GM23248 (cell line): ENCODE results near the gene DIP2A. TPM values are rescaled to one million over a fixed set of nuclear protein-coding genes. Genes with fewer than 3 reads are reported as not detected.

Experiments
- DNase-seq: peaks from one replicate; pipeline ENCODE4 v3.0.0-alpha.2; 2015
- H2AFZ ChIP-seq: fragments of 200-600 bp; sonication (generic); 2 replicates; pipeline ENCODE4 v1.6.1; 2016; ENCODE audit warnings: antibody characterized with exemption
- H3F3A ChIP-seq: fragments of 200-600 bp; sonication (generic); 2 replicates; pipeline ENCODE4 v1.6.1; 2016; ENCODE audit warnings: mild to moderate bottlenecking, antibody characterized with exemption, mixed run types; ENCODE audit not compliant: insufficient read depth
- H3K27ac ChIP-seq: fragments of 200-600 bp; sonication (generic); 2 replicates; pipeline ENCODE4 v1.5.1; 2016; ENCODE audit warnings: mild to moderate bottlenecking
- H3K27me3 ChIP-seq: fragments of 200-600 bp; sonication (generic); replicated peaks from 2 replicates; pipeline ENCODE4 v1.6.1; 2016; ENCODE audit warnings: mild to moderate bottlenecking; ENCODE audit not compliant: insufficient read depth
- H3K36me3 ChIP-seq: fragments of 200-600 bp; sonication (generic); 2 replicates; pipeline ENCODE4 v1.6.1; 2016; ENCODE audit warnings: low read depth, mild to moderate bottlenecking
- H3K4me1 ChIP-seq: fragments of 200-600 bp; sonication (generic); 2 replicates; pipeline ENCODE4 v1.6.1; 2016; ENCODE audit warnings: mild to moderate bottlenecking; ENCODE audit not compliant: insufficient read depth
- H3K4me2 ChIP-seq: fragments of 200-600 bp; sonication (generic); one replicate; pipeline ENCODE4 v1.6.1; 2016; ENCODE audit warnings: mild to moderate bottlenecking; ENCODE audit not compliant: unreplicated experiment
- H3K4me3 ChIP-seq: fragments of 200-600 bp; sonication (generic); 2 replicates; pipeline ENCODE4 v1.5.1; 2016; ENCODE audit warnings: mild to moderate bottlenecking
- H3K79me2 ChIP-seq: fragments of 200-600 bp; sonication (generic); 2 replicates; pipeline ENCODE4 v1.6.1; 2016; ENCODE audit warnings: mild to moderate bottlenecking; ENCODE audit not compliant: insufficient read depth
- H3K9ac ChIP-seq: fragments of 200-600 bp; sonication (generic); 2 replicates; pipeline ENCODE4 v1.6.1; 2016; ENCODE audit warnings: mild to moderate bottlenecking
- H3K9me2 ChIP-seq: fragments of 200-600 bp; sonication (generic); 2 replicates; pipeline ENCODE4 v1.6.1; 2016; ENCODE audit warnings: mixed run types, mild to moderate bottlenecking, moderate library complexity; ENCODE audit not compliant: insufficient read depth
- H3K9me3 ChIP-seq: fragments of 200-600 bp; sonication (generic); one replicate; pipeline ENCODE4 v1.6.1; 2017; ENCODE audit warnings: low read depth
- H4K20me1 ChIP-seq: fragments of 200-600 bp; sonication (generic); 2 replicates; pipeline ENCODE4 v1.6.0; 2016; ENCODE audit not compliant: insufficient read depth
- EZH2 ChIP-seq: fragments of 200-600 bp; sonication (generic); IDR thresholded peaks from 2 replicates; pipeline ENCODE4 v1.6.1; 2018; ENCODE audit warnings: antibody characterized with exemption, mild to moderate bottlenecking; ENCODE audit not compliant: insufficient read depth, poor library complexity, severe bottlenecking
- EZH2phosphoT487 ChIP-seq: fragments of 200-600 bp; sonication (generic); IDR thresholded peaks from 2 replicates; pipeline ENCODE4 v1.6.1; 2018; ENCODE audit warnings: antibody characterized with exemption, moderate library complexity, mild to moderate bottlenecking, low read depth; ENCODE audit not compliant: insufficient read depth
- whole genome bisulfite sequencing, 2 experiments: methylation state at CpG; one replicate each; pipeline ENCODE4 v1.1.6; 2015 to 2017; ENCODE audit warnings: low lambda C conversion rate in 2 of 2, low coverage in 1 of 2; ENCODE audit errors: missing lambda C conversion rate in 2 of 2; 5-methylcytosine and 5-hydroxymethylcytosine counted together
- in situ Hi-C: fragments of 300-500 bp; cut with MboI; formaldehyde crosslinking; loops from 2 replicates; pipeline ENCODE4 v1.15.0; 2020
- polyA plus RNA-seq: library from polyadenylated mRNA; unstranded; fragments of >200 nt; fragmentation: Nextera tagmentation; extraction: Ambion mirVana; gene quantifications from 2 replicates; pipeline ENCODE4 v1.2.1, GENCODE V29; 2016
- total RNA-seq: library from RNA; depleted of rRNA; stranded (reverse); fragments of >200 nt; shearing (Covaris generic); gene quantifications from 2 replicates; pipeline ENCODE4 v1.2.3, GENCODE V29; 2014

DIP2A gene
- total and polyA plus RNA-seq, 2 experiments from 2014 or later = 12.5 to 13.1 TPM

GRCh38 chr21:46421756-46422555 lies 36.7 kb upstream of the DIP2A start:
- Histone ChIP-seq H3K9me2 (no peaks in the 10 kb centered on the region), H3K27ac (no peak overlapping the region), H3K9me3 (no peaks in the 10 kb centered on the region), H3K4me3 (no peak overlapping the region), H3K9ac (no peak overlapping the region), H2AFZ (no peak overlapping the region), H3K36me3 (peaks cover 14% of the 10 kb centered on the region; the same call in 1 of the 2 replicates), H3K79me2 (no peaks in the 10 kb centered on the region), H3K27me3 (no peaks in the 10 kb centered on the region), H4K20me1 (no peaks in the 10 kb centered on the region), H3F3A (no peaks in the 10 kb centered on the region), H3K4me2 (no peak overlapping the region), H3K4me1 (no peaks in the 10 kb centered on the region)
- no peak for DNase-seq
- WGBS, 2 experiments = 94% methylated on average over 33 to 35 of the region's 35 CpGs
- TF ChIP-seq EZH2 (no peak), EZH2phosphoT487 (no peak)
- in situ Hi-C loops = loop anchor here (10.0 kb wide), 1 partner anchor 57 kb away; no protein-coding TSS in a partner anchor

DNA sequence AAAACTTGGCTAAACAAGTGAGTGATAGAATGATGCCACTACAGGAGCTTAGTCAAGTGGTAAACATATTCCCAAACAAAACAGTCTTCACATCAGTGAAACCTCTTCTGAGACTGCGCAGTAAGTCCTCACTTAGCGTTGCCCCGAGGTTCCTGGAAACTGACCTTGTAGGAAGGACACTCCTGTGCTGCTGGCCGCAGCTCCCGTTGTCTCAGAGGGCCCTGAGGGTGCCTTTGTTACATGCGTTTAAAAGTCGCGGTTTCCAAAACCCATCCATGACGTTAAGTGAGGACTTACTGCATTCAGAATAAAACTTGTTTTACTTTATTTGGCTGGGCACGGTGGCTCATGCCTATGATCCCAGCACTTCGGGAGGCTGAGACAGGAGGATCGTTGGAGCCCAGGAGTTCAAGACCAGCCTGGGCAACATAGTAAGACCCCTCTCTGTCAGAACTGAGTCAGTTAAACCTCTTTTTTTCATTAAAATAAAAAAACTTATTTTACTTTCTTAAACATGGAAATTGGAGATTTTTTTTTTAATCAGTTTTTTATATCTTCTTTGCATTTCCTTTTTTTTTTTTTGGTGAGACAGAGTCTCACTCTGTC lies 36.0 kb upstream of the DIP2A start:
- Histone ChIP-seq H4K20me1 (no peaks in the 10 kb centered on the region), H3K9me2 (no peaks in the 10 kb centered on the region), H3K4me3 (no peak overlapping the region), H3K9ac (no peak overlapping the region), H3K27me3 (no peaks in the 10 kb centered on the region), H3F3A (no peaks in the 10 kb centered on the region), H3K27ac (no peak overlapping the region), H3K79me2 (no peaks in the 10 kb centered on the region), H3K4me2 (no peak overlapping the region), H2AFZ (no peak overlapping the region), H3K36me3 (peaks cover 9% of the 10 kb centered on the region; the same call in 1 of the 2 replicates), H3K9me3 (no peaks in the 10 kb centered on the region), H3K4me1 (no peaks in the 10 kb centered on the region)
- WGBS, 2 experiments = 97 to 98% methylated on average over 12 of the region's 12 CpGs
- DNase-seq = no peak
- TF ChIP-seq EZH2 = no peak
- TF ChIP-seq EZH2phosphoT487 = no peak
- in situ Hi-C loops = loop anchor here (10.0 kb wide), 1 partner anchor 58 kb away; no protein-coding TSS in a partner anchor

- in situ Hi-C loops = loop anchor here (10.0 kb wide), 1 partner anchor 59 kb away; no protein-coding TSS in a partner anchor
- Histone ChIP-seq H3K36me3 (peaks cover 6% of the 10 kb centered on the region; the same call in 1 of the 2 replicates), H3K9me3 (no peaks in the 10 kb centered on the region), H3K9me2 (no peaks in the 10 kb centered on the region), H3K27me3 (no peaks in the 10 kb centered on the region), H3K9ac (no peak overlapping the region), H4K20me1 (no peaks in the 10 kb centered on the region), H3K4me3 (no peak overlapping the region), H2AFZ (no peak overlapping the region), H3K79me2 (no peaks in the 10 kb centered on the region), H3F3A (no peaks in the 10 kb centered on the region), H3K4me2 (no peak overlapping the region), H3K4me1 (no peaks in the 10 kb centered on the region), H3K27ac (no peak overlapping the region)
- 68 to 78% methylated on average over 1 of the region's 1 CpG for WGBS, 2 experiments
- TF ChIP-seq EZH2 (no peak), EZH2phosphoT487 (no peak)
- no peak for DNase-seq
Observed at GRCh38 chr21:46423546-46424038, 35.1 kb upstream of the DIP2A start.

GRCh38 chr21:46424039-46424591 lies 34.6 kb upstream of the DIP2A start:
- Histone ChIP-seq H3K79me2 (no peaks in the 10 kb centered on the region), H3K9me2 (no peaks in the 10 kb centered on the region), H3K4me2 (no peak overlapping the region), H3K4me3 (no peak overlapping the region), H3K4me1 (no peaks in the 10 kb centered on the region), H3K9ac (no peak overlapping the region), H3K27ac (no peak overlapping the region), H2AFZ (no peak overlapping the region), H3K9me3 (no peaks in the 10 kb centered on the region), H4K20me1 (no peaks in the 10 kb centered on the region), H3K36me3 (peaks cover 6% of the 10 kb centered on the region; the same call in 1 of the 2 replicates), H3K27me3 (no peaks in the 10 kb centered on the region), H3F3A (no peaks in the 10 kb centered on the region)
- no peak for TF ChIP-seq EZH2phosphoT487
- TF ChIP-seq EZH2 = no peak
- in situ Hi-C loops = loop anchor here (10.0 kb wide), 1 partner anchor 59 kb away; no protein-coding TSS in a partner anchor
- WGBS, 2 experiments = 94 to 96% methylated on average over 14 to 17 of the region's 17 CpGs
- no peak for DNase-seq
